GM23338 (cell line): ENCODE data around the gene TGFBR3. TPM values are rescaled to one million over a fixed set of nuclear protein-coding genes. Genes with fewer than 3 reads are reported as not detected.

Experiments
- ATAC-seq: fragments of 200-7000 bp; cut with Tn5 transposase; 3 replicates; pipeline ENCODE4 v1.9.1; 2020
- DNase-seq: peaks from one replicate; pipeline ENCODE4 v3.0.0-alpha.2; 2015; ENCODE audit warnings: low spot score
- H2AFZ ChIP-seq: fragments of 200-600 bp; sonication (generic); 2 replicates; pipeline ENCODE4 v1.8.0; 2016; ENCODE audit warnings: antibody characterized with exemption, mild to moderate bottlenecking, moderate library complexity
- H3F3A ChIP-seq: fragments of 200-600 bp; sonication (generic); replicated peaks from 2 replicates; pipeline ENCODE4 v1.8.0; 2017; ENCODE audit warnings: antibody characterized with exemption, mixed run types, low read depth
- H3K27ac ChIP-seq: fragments of 200-600 bp; sonication (generic); 2 replicates; pipeline ENCODE4 v1.6.1; 2016; ENCODE audit warnings: low read depth
- H3K27me3 ChIP-seq: fragments of 200-600 bp; sonication (generic); 2 replicates; pipeline ENCODE4 v1.8.0; 2016; ENCODE audit warnings: mild to moderate bottlenecking, mixed run types, moderate library complexity; ENCODE audit not compliant: insufficient read depth
- H3K36me3 ChIP-seq: fragments of 200-600 bp; sonication (generic); 2 replicates; pipeline ENCODE4 v1.8.0; 2016; ENCODE audit warnings: mild to moderate bottlenecking; ENCODE audit not compliant: insufficient read depth
- H3K4me1 ChIP-seq: fragments of 200-600 bp; sonication (generic); 2 replicates; pipeline ENCODE4 v1.8.0; 2016; ENCODE audit warnings: mild to moderate bottlenecking, moderate library complexity; ENCODE audit not compliant: insufficient read depth
- H3K4me2 ChIP-seq: fragments of 200-600 bp; sonication (generic); 2 replicates; pipeline ENCODE4 v1.7.1; 2017; ENCODE audit warnings: mixed run types
- H3K4me3 ChIP-seq: fragments of 200-600 bp; sonication (generic); 2 replicates; pipeline ENCODE4 v1.6.1; 2016; ENCODE audit warnings: mixed run types
- H3K79me2 ChIP-seq: fragments of 200-600 bp; sonication (generic); replicated peaks from 2 replicates; pipeline ENCODE4 v1.8.0; 2017; ENCODE audit warnings: mild to moderate bottlenecking; ENCODE audit not compliant: insufficient read depth
- H3K9me2 ChIP-seq: fragments of 200-600 bp; sonication (generic); 2 replicates; pipeline ENCODE4 v1.8.0; 2017; ENCODE audit not compliant: insufficient read depth
- H4K20me1 ChIP-seq: fragments of 200-600 bp; sonication (generic); replicated peaks from 2 replicates; pipeline ENCODE4 v1.8.0; 2017; ENCODE audit warnings: mild to moderate bottlenecking; ENCODE audit not compliant: insufficient read depth
- H3K27ac Mint-ChIP-seq: 2 replicates; pipeline ENCODE4 v1.8.0; 2020; ENCODE audit warnings: inconsistent platforms, mild to moderate bottlenecking, moderate library complexity, mixed read lengths
- H3K27me3 Mint-ChIP-seq: 3 replicates; pipeline ENCODE4 v1.8.0; 2022; ENCODE audit warnings: low read depth, mild to moderate bottlenecking, moderate library complexity, mixed read lengths, inconsistent platforms; ENCODE audit not compliant: insufficient read depth, poor library complexity
- H3K36me3 Mint-ChIP-seq: 3 replicates; pipeline ENCODE4 v1.8.0; 2021; ENCODE audit warnings: low read depth, mild to moderate bottlenecking, inconsistent platforms, moderate library complexity, mixed read lengths
- H3K4me1 Mint-ChIP-seq: 3 replicates; pipeline ENCODE4 v1.8.0; 2020; ENCODE audit warnings: mild to moderate bottlenecking, inconsistent platforms, mixed read lengths
- H3K4me3 Mint-ChIP-seq: 3 replicates; pipeline ENCODE4 v1.8.0; 2021; ENCODE audit warnings: moderate library complexity, mild to moderate bottlenecking, inconsistent platforms, mixed read lengths
- H3K9me3 Mint-ChIP-seq: 3 replicates; pipeline ENCODE4 v1.8.0; 2020; ENCODE audit warnings: moderate library complexity, mild to moderate bottlenecking, inconsistent platforms, mixed read lengths
- CREB1 ChIP-seq: fragments of 250-450 bp; sonication (Bioruptor Pico); IDR thresholded peaks from 2 replicates; pipeline ENCODE4 v1.5.0; 2020; ENCODE audit warnings: low read depth, mild to moderate bottlenecking, moderate library complexity
- CTCF ChIP-seq, 2 experiments: fragments of 200-600 bp in 1 of 2; sonication (generic) in 1 of 2; conservative IDR thresholded peaks; 2 replicates each; pipeline versions ENCODE4 v1.5.1 to v1.6.1; 2016 to 2017; ENCODE audit warnings: antibody characterized with exemption in 2 of 2, low read depth in 2 of 2, mild to moderate bottlenecking in 2 of 2, moderate library complexity in 1 of 2
- EZH2 ChIP-seq: fragments of 200-600 bp; sonication (generic); IDR thresholded peaks from one replicate; pipeline ENCODE4 v1.8.0; 2017; ENCODE audit warnings: antibody characterized with exemption, mild to moderate bottlenecking, low read depth; ENCODE audit not compliant: unreplicated experiment
- EZH2phosphoT487 ChIP-seq: fragments of 200-600 bp; sonication (generic); IDR thresholded peaks from one replicate; pipeline ENCODE4 v1.8.1; 2018; ENCODE audit warnings: antibody characterized with exemption; ENCODE audit not compliant: unreplicated experiment
- JUNB ChIP-seq: IDR thresholded peaks from one replicate; pipeline ENCODE4 v1.6.1; 2016; ENCODE audit warnings: antibody characterized with exemption; ENCODE audit not compliant: unreplicated experiment
- NANOG ChIP-seq: IDR thresholded peaks from 2 replicates; pipeline ENCODE4 v1.6.1; 2016; ENCODE audit warnings: antibody characterized with exemption, borderline replicate concordance
- POLR2AphosphoS5 ChIP-seq: IDR thresholded peaks from 2 replicates; pipeline ENCODE4 v1.6.1; 2016; ENCODE audit warnings: antibody characterized with exemption, low read depth
- REST ChIP-seq: IDR thresholded peaks from one replicate; pipeline ENCODE4 v1.6.1; 2018; ENCODE audit warnings: antibody characterized with exemption; ENCODE audit not compliant: unreplicated experiment
- STAT1 ChIP-seq: IDR thresholded peaks from one replicate; pipeline ENCODE4 v1.6.1; 2016; ENCODE audit warnings: antibody characterized with exemption; ENCODE audit not compliant: unreplicated experiment
- ZNF114 ChIP-seq: fragments of 250-450 bp; sonication (Bioruptor Pico); IDR thresholded peaks from 2 replicates; pipeline ENCODE4 v1.5.0; 2020; ENCODE audit warnings: mild to moderate bottlenecking, moderate library complexity
- ZNF331 ChIP-seq: fragments of 250-450 bp; sonication (Bioruptor Pico); IDR thresholded peaks from 2 replicates; pipeline ENCODE4 v1.5.0; 2020; ENCODE audit warnings: low read depth, mild to moderate bottlenecking, moderate library complexity
- ZNF462 ChIP-seq: fragments of 250-450 bp; sonication (Bioruptor Pico); IDR thresholded peaks from 2 replicates; pipeline ENCODE4 v1.5.0; 2020; ENCODE audit warnings: mild to moderate bottlenecking, moderate library complexity
- polyA plus RNA-seq: library from polyadenylated mRNA; unstranded; fragments of >200 nt; fragmentation: Nextera tagmentation; extraction: Ambion mirVana; gene quantifications from 2 replicates; pipeline ENCODE4 v1.2.1, GENCODE V29; 2016
- total RNA-seq: library from RNA; depleted of rRNA; stranded (reverse); fragments of >200 nt; shearing (Covaris generic); gene quantifications from 2 replicates; pipeline ENCODE4 v1.2.3, GENCODE V29; 2014
- TF ChIP-seq, protein P1 (sequence below): IDR thresholded peaks from 2 replicates; pipeline ENCODE4 v1.6.1; 2016; ENCODE audit warnings: antibody characterized with exemption

TGFBR3 gene
- total and polyA plus RNA-seq, 2 experiments from 2014 or later = 1.7 to 2.9 TPM

DNA sequence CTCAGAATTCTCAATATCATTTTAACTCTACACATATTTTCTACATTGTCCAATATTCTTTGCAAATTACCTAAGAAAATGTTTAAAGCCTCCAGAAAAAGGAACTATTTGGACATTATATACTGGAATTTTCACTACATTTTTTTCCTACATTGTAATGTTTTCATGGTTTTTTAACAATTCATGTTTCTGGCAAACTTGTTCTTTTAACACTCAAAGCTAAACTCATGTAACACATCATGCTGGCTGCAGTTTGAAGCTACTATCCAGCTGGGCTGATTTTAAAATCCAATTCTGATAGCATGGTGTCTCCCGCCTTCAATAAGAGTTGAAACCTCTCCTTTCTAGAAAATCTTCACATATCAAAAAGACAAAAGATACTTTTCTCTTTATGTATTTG lies 52.0 kb downstream of the TGFBR3 start:
- Mint-ChIP-seq H3K36me3 (no peaks in the 10 kb centered on the region), H3K27me3 (no peaks in the 10 kb centered on the region), H3K9me3 (no peaks in the 10 kb centered on the region), H3K27ac (no peak overlapping the region), H3K4me1 (no peaks in the 10 kb centered on the region), H3K4me3 (no peak overlapping the region)
- no peaks in the 10 kb centered on the region for H3K36me3 ChIP-seq
- no peaks in the 10 kb centered on the region for H3F3A ChIP-seq
- no peak overlapping the region for H3K4me3 ChIP-seq
- no peaks in the 10 kb centered on the region for H3K4me1 ChIP-seq
- H3K27ac ChIP-seq = no peak overlapping the region
- TF ChIP-seq STAT1 (no peak), JUNB (no peak), CREB1 (CRISPR knock-in tag) (no peak), POLR2AphosphoS5 (no peak), ZNF114 (CRISPR knock-in tag) (no peak), EZH2 (no peak), NANOG (no peak), EZH2phosphoT487 (no peak), ZNF462 (CRISPR knock-in tag) (no peak), REST (no peak), ZNF331 (no peak), CTCF (conservative IDR thresholded peaks at IDR 0.05; ENCODE audit: low read depth in 2 of 2) (no peak)
- TF ChIP-seq, protein P1, sequence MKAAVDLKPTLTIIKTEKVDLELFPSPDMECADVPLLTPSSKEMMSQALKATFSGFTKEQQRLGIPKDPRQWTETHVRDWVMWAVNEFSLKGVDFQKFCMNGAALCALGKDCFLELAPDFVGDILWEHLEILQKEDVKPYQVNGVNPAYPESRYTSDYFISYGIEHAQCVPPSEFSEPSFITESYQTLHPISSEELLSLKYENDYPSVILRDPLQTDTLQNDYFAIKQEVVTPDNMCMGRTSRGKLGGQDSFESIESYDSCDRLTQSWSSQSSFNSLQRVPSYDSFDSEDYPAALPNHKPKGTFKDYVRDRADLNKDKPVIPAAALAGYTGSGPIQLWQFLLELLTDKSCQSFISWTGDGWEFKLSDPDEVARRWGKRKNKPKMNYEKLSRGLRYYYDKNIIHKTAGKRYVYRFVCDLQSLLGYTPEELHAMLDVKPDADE = no peak
- H3K27me3 ChIP-seq = no peaks in the 10 kb centered on the region
- H3K79me2 ChIP-seq = no peaks in the 10 kb centered on the region
- ATAC-seq (no peak), DNase-seq (no peak)
- H2AFZ ChIP-seq = no peak overlapping the region
- no peak overlapping the region for H3K4me2 ChIP-seq
- H4K20me1 ChIP-seq = no peaks in the 10 kb centered on the region
- H3K9me2 ChIP-seq = no peaks in the 10 kb centered on the region
